Measurements from ENCODE around the gene UGGT1. TPM values are rescaled to one million over a fixed set of nuclear protein-coding genes. Genes with fewer than 3 reads are reported as not detected.

The UGGT1 gene
- total RNA-seq, 1 experiment from 2014 or later: 51.8 TPM

DNA sequence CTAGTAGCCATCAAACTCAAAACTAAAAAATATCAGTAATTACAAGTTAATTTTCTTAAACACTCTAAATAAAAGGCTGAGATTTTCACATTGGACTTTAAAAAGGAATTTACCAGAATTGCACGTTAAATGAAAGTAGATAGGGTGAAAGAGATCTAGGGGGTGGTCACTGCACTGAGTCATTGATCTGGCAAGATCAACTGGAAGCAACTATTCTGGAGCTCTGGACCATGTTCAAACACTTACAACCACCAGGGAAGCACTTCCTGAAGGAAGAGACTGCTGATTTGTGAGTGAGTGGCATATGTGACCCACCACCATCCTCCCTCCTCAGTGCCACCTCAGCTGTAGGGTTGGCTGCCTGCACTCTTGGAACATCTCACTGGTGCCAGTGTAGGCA, 111.8 kb downstream of the UGGT1 start:
- DNase-seq (ENCODE audit: low read depth, low spot score) (no peak), ATAC-seq (no peak)
- ChIA-PET CTCF (no interaction called here), POLR2A (no interaction called here), RAD21 (ENCODE audit: low non-redundant PET in 1 of 2, low total read pairs in 2 of 2, uncharacterized antibody in 2 of 2, unreplicated experiment in 2 of 2) (no interaction called here)
- no peaks in the 10 kb centered on the region for H3K9me2 ChIP-seq (ENCODE audit: insufficient read depth)
- H3K27me3 ChIP-seq (ENCODE audit: insufficient read depth, low read length): no peaks in the 10 kb centered on the region
- no TSS peak for BruUV-seq (replicated peaks)
- no peak overlapping the region for H2AFZ ChIP-seq (ENCODE audit: low read depth, low read length, poor library complexity, severe bottlenecking)
- H3K4me1 ChIP-seq (ENCODE audit: control insufficient read depth in 1 of 2, insufficient read depth in 2 of 2, low read length in 2 of 2): no peaks in the 10 kb centered on the region
- no peak overlapping the region for H3K9ac ChIP-seq (ENCODE audit: low read length)
- no peaks in the 10 kb centered on the region for H3K79me2 ChIP-seq (ENCODE audit: insufficient read depth, low read length)
- no peak for TF ChIP-seq EZH2phosphoT487 (IDR thresholded peaks at IDR 0.05; ENCODE audit: borderline replicate concordance)
- TF ChIP-seq REST (IDR thresholded peaks at IDR 0.05; ENCODE audit: low read depth): no peak
- no peak for TF ChIP-seq ZBTB33 (IDR thresholded peaks at IDR 0.05; ENCODE audit: extremely low read depth, insufficient replicate concordance, low read length)
- no peak for TF ChIP-seq FOSL1 (IDR thresholded peaks at IDR 0.05; ENCODE audit: low read depth)
- TF ChIP-seq POLR2AphosphoS5 (IDR thresholded peaks at IDR 0.05; ENCODE audit: low read depth, low read length): no peak
- no peak for TF ChIP-seq ELF1 (IDR thresholded peaks at IDR 0.05; ENCODE audit: borderline replicate concordance, low read depth)
- intact Hi-C loops (cut with micrococcal nuclease): no loop called here
- no peaks in the 10 kb centered on the region for H3K36me3 ChIP-seq (ENCODE audit: control insufficient read depth in 1 of 2, insufficient read depth in 2 of 2, low read length in 2 of 2)
- H3K9me3 ChIP-seq (ENCODE audit: control insufficient read depth in 1 of 2, insufficient read depth in 1 of 2, low read depth in 1 of 2, low read length in 2 of 2): no peaks in the 10 kb centered on the region; a peak in 2 of 4 replicates
- H4K20me1 ChIP-seq (ENCODE audit: insufficient read depth): no peaks in the 10 kb centered on the region
- no peak overlapping the region for H3K4me3 ChIP-seq (replicated peaks in 1 of 2; ENCODE audit: low read depth in 1 of 2, low read length in 2 of 2)
- H3K27ac ChIP-seq (ENCODE audit: low read depth, low read length): no peak overlapping the region
- H3K4me2 ChIP-seq (ENCODE audit: low read length): no peak overlapping the region

All from HCT116 (cell line).